Breast epithelium (tissue), 4 donors: ENCODE data around the gene ADGRV1. TPM values are rescaled to one million over a fixed set of nuclear protein-coding genes. Genes with fewer than 3 reads are reported as not detected.
"Not testable (repeated sequence)": the region's sequence is repeated elsewhere in the genome, so short reads cannot be mapped to it uniquely, and the experiment has no call there.

Experiments used
- DNase-seq, 2 donors: peaks; one replicate each; pipeline ENCODE4 v3.0.0-alpha.2; 2019; ENCODE audit warnings: low spot score in 2 of 2
- H3K27ac ChIP-seq, 2 donors: fragments of 200-600 bp; sonication (generic) in 1 of 2; one replicate each; pipeline ENCODE4 v1.5.1; 2016 to 2019; ENCODE audit warnings: mild to moderate bottlenecking in 1 of 2
- H3K27me3 ChIP-seq, 2 donors: fragments of 200-600 bp; sonication (generic) in 1 of 2; one replicate each; pipeline versions ENCODE4 v1.5.1 to v1.6.0; 2017 to 2019; ENCODE audit warnings: control low read depth in 1 of 2, mild to moderate bottlenecking in 1 of 2
- H3K36me3 ChIP-seq: fragments of 200-600 bp; one replicate; pipeline ENCODE4 v1.5.1; 2019
- H3K4me1 ChIP-seq, 2 donors: fragments of 200-600 bp; sonication (generic); one replicate each; pipeline ENCODE4 v1.5.1; 2016 to 2019; ENCODE audit warnings: control low read depth in 1 of 2
- H3K4me3 ChIP-seq, 3 donors: fragments of 200-600 bp; sonication (generic); 1 replicate in 2 of 3; 2 replicates in 1 of 3; pipeline ENCODE4 v1.5.1; 2016 to 2019; ENCODE audit warnings: mild to moderate bottlenecking in 3 of 3, moderate library complexity in 2 of 3
- H3K9me3 ChIP-seq, 2 donors: fragments of 200-600 bp; sonication (generic) in 1 of 2; one replicate each; pipeline ENCODE4 v1.5.1; 2016 to 2019; ENCODE audit warnings: control low read depth in 1 of 2
- CTCF ChIP-seq, 3 donors: fragments of 450-650 bp; IDR thresholded peaks; one replicate each; pipeline ENCODE4 v1.5.1; 2016 to 2017; ENCODE audit warnings: antibody characterized with exemption in 3 of 3, mild to moderate bottlenecking in 3 of 3, moderate library complexity in 3 of 3
- POLR2A ChIP-seq: fragments of 450-650 bp; IDR thresholded peaks from one replicate; pipeline ENCODE4 v1.6.1; 2016; ENCODE audit warnings: antibody characterized with exemption, mild to moderate bottlenecking, moderate library complexity
- POLR2AphosphoS5 ChIP-seq, 3 donors: sonication (generic); formaldehyde crosslinking; IDR thresholded peaks; one replicate each; pipeline ENCODE4 v1.6.1; 2017; ENCODE audit warnings: antibody characterized with exemption in 3 of 3
- intact Hi-C: fragments of 100-400 bp; cut with DNase I; formaldehyde crosslinking; loops from one replicate; pipeline ENCODE4 v1.15.1; 2023; ENCODE audit warnings: low total_unique reads
- total RNA-seq, 3 donors: library from RNA; depleted of rRNA; stranded (reverse); fragments of >200 nt; gene quantifications; one replicate each; pipeline ENCODE4 v1.1.0, GENCODE V29; 2016

Gene ADGRV1
- total RNA-seq, 3 donors from 2014 or later = 0.32 to 85.2 (median 55.3) TPM

GRCh38 chr5:90570034-90570433 is 11.4 kb downstream of the ADGRV1 start:
- DNase-seq = no peak
- H3K27ac ChIP-seq = no peak overlapping the region
- H3K4me3 ChIP-seq = no peak overlapping the region
- intact Hi-C loops = no loop called here
- no peaks in the 10 kb centered on the region for H3K27me3 ChIP-seq
- no peaks in the 10 kb centered on the region for H3K9me3 ChIP-seq
- no peaks in the 10 kb centered on the region for H3K4me1 ChIP-seq
- H3K36me3 ChIP-seq = no peaks in the 10 kb centered on the region
- no peak for TF ChIP-seq POLR2A
- no peak for TF ChIP-seq CTCF (IDR thresholded peaks at IDR 0.05)
- no peak for TF ChIP-seq POLR2AphosphoS5 (IDR thresholded peaks at IDR 0.05)

DNA sequence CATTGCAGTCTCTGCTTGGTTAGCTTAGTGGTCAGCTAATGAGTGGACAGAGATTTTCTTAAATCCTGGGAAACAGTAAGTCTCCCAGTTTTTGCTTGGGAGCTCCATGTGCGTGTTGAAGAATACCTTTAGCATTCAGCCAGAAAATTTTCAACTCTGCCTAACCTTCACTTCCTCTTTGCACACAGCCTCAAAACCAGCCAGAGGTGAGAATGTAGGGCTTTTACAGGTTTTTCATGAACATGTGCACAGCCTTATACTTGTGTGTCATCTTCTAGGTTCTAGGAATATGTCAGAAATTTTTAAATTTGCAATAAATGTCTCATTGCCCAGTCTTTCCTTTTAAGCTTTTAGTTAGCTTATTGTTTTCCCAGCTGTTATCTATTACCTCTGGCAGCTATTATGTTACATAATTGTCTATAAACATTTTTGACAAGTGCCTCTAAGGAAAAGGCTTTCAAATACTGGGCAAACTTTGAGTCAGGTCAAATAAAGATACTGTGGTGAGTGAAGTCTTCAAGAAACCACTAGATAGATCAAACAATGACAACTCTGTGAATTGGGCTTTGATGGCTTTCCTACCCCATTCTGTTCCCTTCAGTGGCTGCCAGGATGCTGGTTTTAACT is 12.7 kb downstream of the ADGRV1 start:
- Histone ChIP-seq H3K9me3 (no peaks in the 10 kb centered on the region), H3K4me3 (no peak overlapping the region), H3K27me3 (no peaks in the 10 kb centered on the region), H3K36me3 (no peaks in the 10 kb centered on the region), H3K27ac (no peak overlapping the region), H3K4me1 (no peaks in the 10 kb centered on the region)
- TF ChIP-seq POLR2A (no peak), POLR2AphosphoS5 (IDR thresholded peaks at IDR 0.05) (no peak), CTCF (IDR thresholded peaks at IDR 0.05) (no peak)
- intact Hi-C loops = no loop called here
- no peak for DNase-seq

GRCh38 chr5:90575712-90576111 is 17.1 kb downstream of the ADGRV1 start:
- no peak for DNase-seq
- intact Hi-C loops = no loop called here
- H3K27ac ChIP-seq = no peak overlapping the region
- peaks cover 0 to 16% of the 10 kb centered on the region in 2 donors for H3K9me3 ChIP-seq
- no peaks in the 10 kb centered on the region for H3K4me1 ChIP-seq
- no peak overlapping the region for H3K4me3 ChIP-seq
- H3K27me3 ChIP-seq = no peaks in the 10 kb centered on the region
- no peaks in the 10 kb centered on the region for H3K36me3 ChIP-seq
- TF ChIP-seq POLR2A (no peak), CTCF (IDR thresholded peaks at IDR 0.05) (no peak), POLR2AphosphoS5 (IDR thresholded peaks at IDR 0.05) (no peak)

DNA sequence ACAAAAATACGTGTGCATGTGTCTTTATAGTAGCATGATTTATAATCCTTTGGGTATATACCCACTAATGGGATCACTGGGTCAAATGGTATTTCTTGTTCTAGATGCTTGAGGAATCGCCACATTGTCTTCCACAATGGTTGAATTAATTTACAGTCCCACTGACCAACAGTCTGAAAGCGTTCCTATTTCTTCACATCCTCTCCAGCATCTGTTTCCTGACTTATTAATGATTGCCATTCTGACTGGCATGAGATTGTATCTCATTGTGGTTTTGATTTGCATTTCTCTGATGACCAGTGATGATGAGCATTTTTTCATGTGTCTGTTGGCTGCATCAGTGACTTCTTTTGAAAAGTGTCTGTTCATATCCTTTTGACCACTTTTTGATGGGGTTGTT is 18.0 kb downstream of the ADGRV1 start:
- H3K4me3 ChIP-seq, intact Hi-C loops, H3K4me1 ChIP-seq, DNase-seq, H3K36me3 ChIP-seq, H3K27me3 ChIP-seq, H3K27ac ChIP-seq: not testable (repeated sequence)
- H3K9me3 ChIP-seq = peaks cover 0 to 16% of the 10 kb centered on the region in 2 donors

- intact Hi-C loops, H3K4me1 ChIP-seq, H3K36me3 ChIP-seq, H3K4me3 ChIP-seq, DNase-seq, H3K27me3 ChIP-seq, H3K27ac ChIP-seq: not testable (repeated sequence)
- H3K9me3 ChIP-seq = peaks cover 0 to 16% of the 10 kb centered on the region in 2 donors
Measured at GRCh38 chr5:90579905-90580304, 21.3 kb downstream of the ADGRV1 start.

- no peak for DNase-seq
- no peak for TF ChIP-seq POLR2A
- no peak for TF ChIP-seq CTCF (IDR thresholded peaks at IDR 0.05)
- no peak for TF ChIP-seq POLR2AphosphoS5 (IDR thresholded peaks at IDR 0.05)
- Histone ChIP-seq H3K9me3 (peaks cover 0 to 16% of the 10 kb centered on the region in 2 donors), H3K27me3 (no peaks in the 10 kb centered on the region), H3K36me3 (no peaks in the 10 kb centered on the region), H3K27ac (no peak overlapping the region), H3K4me3 (no peak overlapping the region), H3K4me1 (no peaks in the 10 kb centered on the region)
- intact Hi-C loops = no loop called here
Measured at GRCh38 chr5:90581956-90582355, 23.4 kb downstream of the ADGRV1 start.
